ENCODE measurements around the gene CDC25B.

- TF ChIP-seq POLR2A (IDR thresholded peaks at IDR 0.05; ENCODE audit: low read depth, low read length) (no peak), POLR2AphosphoS5 (IDR thresholded peaks at IDR 0.05; ENCODE audit: low read depth, low read length) (no peak), TAF1 (IDR thresholded peaks at IDR 0.05; ENCODE audit: borderline replicate concordance, low read depth, low read length) (no peak)
Measured at GRCh38 chr20:3812975-3813847, 17.1 kb downstream of the CDC25B start.
